ENCODE measurements around the gene NAPEPLD.

Gene NAPEPLD

GRCh38 chr7:103132995-103133688 is 15.8 kb downstream of the NAPEPLD start:
- Histone ChIP-seq H2AFZ (ENCODE audit: insufficient read depth, low read length, poor library complexity) (no peak overlapping the region), H3K9ac (ENCODE audit: low read length) (no peak overlapping the region), H2AK5ac (ENCODE audit: low read length) (no peak overlapping the region), H3K4me3 (ENCODE audit: low read depth, low read length) (no peak overlapping the region), H3K4me2 (ENCODE audit: low read length) (no peak overlapping the region), H2BK12ac (ENCODE audit: low read length) (no peak overlapping the region), H3K18ac (ENCODE audit: low read length) (no peak overlapping the region), H3K79me1 (ENCODE audit: low read length) (no peaks in the 10 kb centered on the region), H3K36me3 (ENCODE audit: control insufficient read depth in 1 of 2, insufficient read depth in 2 of 2, low read length in 2 of 2) (no peaks in the 10 kb centered on the region), H2BK120ac (ENCODE audit: insufficient read depth, low read length, poor library complexity) (no peak overlapping the region), H3K9me3 (ENCODE audit: insufficient read depth, low read depth, low read length) (no peaks in the 10 kb centered on the region), H2BK5ac (ENCODE audit: low read depth, low read length, poor library complexity) (no peak overlapping the region), H3K4me1 (ENCODE audit: control insufficient read depth in 1 of 2, insufficient read depth in 2 of 2, low read length in 2 of 2) (no peaks in the 10 kb centered on the region), H3K14ac (ENCODE audit: low read length) (no peak overlapping the region), H3K23ac (ENCODE audit: low read length) (no peak overlapping the region), H3K27me3 (ENCODE audit: insufficient read depth, low read length) (no peaks in the 10 kb centered on the region), H3K27ac (ENCODE audit: low read depth, low read length) (no peak overlapping the region), H3K4ac (ENCODE audit: low read depth, low read length) (no peak overlapping the region), H4K8ac (ENCODE audit: low read depth, low read length) (no peak overlapping the region), H4K91ac (ENCODE audit: low read depth, low read length) (no peak overlapping the region), H3K79me2 (ENCODE audit: control insufficient read depth, insufficient read depth, low read length, poor library complexity) (no peaks in the 10 kb centered on the region), H4K12ac (ENCODE audit: low read depth, low read length) (no peak overlapping the region)
- WGBS (ENCODE audit: extremely low coverage, insufficient coverage, insufficient read length), result no CpG with 5 or more reads among the region's 9 CpGs
- DNase-seq, result no peak

DNA sequence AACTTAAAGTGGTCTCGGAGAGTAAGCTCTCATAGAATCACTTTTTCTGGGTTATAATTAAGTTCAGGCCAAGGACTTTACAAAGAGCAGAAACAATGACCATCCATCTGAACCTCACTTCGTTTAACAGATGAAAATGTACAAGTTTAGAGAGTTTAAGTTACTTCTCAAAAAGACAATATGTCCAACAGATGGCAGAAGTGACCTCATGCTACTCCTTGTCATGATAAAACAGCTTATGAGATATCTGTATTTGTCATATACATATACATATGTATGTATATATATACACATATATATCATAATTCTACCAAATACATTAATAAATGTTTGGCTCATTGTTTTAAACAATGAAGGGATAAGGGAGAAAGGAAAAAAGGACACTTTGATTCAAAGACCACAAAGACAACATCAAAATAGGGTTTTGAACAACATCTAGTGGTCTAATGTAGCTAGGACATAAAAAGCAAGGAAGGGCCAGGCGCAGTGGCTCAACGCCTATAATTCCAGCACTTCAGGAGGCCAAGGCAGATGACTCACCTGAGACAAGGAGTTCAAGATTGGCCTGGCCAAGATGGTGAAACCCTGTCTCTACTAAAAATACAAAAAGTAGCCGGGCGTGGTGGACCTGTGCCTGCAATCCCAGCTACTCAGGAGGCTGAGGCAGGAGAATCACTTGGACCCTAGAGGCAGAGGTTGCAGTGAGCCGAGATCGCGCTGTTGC is 17.8 kb downstream of the NAPEPLD start:
- Histone ChIP-seq H3K4me1 (ENCODE audit: control insufficient read depth in 1 of 2, insufficient read depth in 2 of 2, low read length in 2 of 2) (no peaks in the 10 kb centered on the region), H3K27ac (ENCODE audit: low read depth, low read length) (no peak overlapping the region), H4K91ac (ENCODE audit: low read depth, low read length) (no peak overlapping the region), H2BK120ac (ENCODE audit: insufficient read depth, low read length, poor library complexity) (no peak overlapping the region), H3K4ac (ENCODE audit: low read depth, low read length) (no peak overlapping the region), H2BK12ac (ENCODE audit: low read length) (no peak overlapping the region), H3K18ac (ENCODE audit: low read length) (no peak overlapping the region), H3K27me3 (ENCODE audit: insufficient read depth, low read length) (no peaks in the 10 kb centered on the region), H3K23ac (ENCODE audit: low read length) (no peak overlapping the region), H3K9me3 (ENCODE audit: insufficient read depth, low read depth, low read length) (no peaks in the 10 kb centered on the region), H3K9ac (ENCODE audit: low read length) (no peak overlapping the region), H4K12ac (ENCODE audit: low read depth, low read length) (no peak overlapping the region), H2BK5ac (ENCODE audit: low read depth, low read length, poor library complexity) (no peak overlapping the region), H3K14ac (ENCODE audit: low read length) (no peak overlapping the region), H2AFZ (ENCODE audit: insufficient read depth, low read length, poor library complexity) (no peak overlapping the region), H3K36me3 (ENCODE audit: control insufficient read depth in 1 of 2, insufficient read depth in 2 of 2, low read length in 2 of 2) (no peaks in the 10 kb centered on the region), H4K8ac (ENCODE audit: low read depth, low read length) (no peak overlapping the region), H3K79me2 (ENCODE audit: control insufficient read depth, insufficient read depth, low read length, poor library complexity) (no peaks in the 10 kb centered on the region), H2AK5ac (ENCODE audit: low read length) (no peak overlapping the region), H3K4me2 (ENCODE audit: low read length) (no peak overlapping the region), H3K4me3 (ENCODE audit: low read depth, low read length) (no peak overlapping the region), H3K79me1 (ENCODE audit: low read length) (no peaks in the 10 kb centered on the region)
- no CpG with 5 or more reads among the region's 9 CpGs for WGBS (ENCODE audit: extremely low coverage, insufficient coverage, insufficient read length)
- peak; percentile 2 to 47 for DNase-seq

DNA sequence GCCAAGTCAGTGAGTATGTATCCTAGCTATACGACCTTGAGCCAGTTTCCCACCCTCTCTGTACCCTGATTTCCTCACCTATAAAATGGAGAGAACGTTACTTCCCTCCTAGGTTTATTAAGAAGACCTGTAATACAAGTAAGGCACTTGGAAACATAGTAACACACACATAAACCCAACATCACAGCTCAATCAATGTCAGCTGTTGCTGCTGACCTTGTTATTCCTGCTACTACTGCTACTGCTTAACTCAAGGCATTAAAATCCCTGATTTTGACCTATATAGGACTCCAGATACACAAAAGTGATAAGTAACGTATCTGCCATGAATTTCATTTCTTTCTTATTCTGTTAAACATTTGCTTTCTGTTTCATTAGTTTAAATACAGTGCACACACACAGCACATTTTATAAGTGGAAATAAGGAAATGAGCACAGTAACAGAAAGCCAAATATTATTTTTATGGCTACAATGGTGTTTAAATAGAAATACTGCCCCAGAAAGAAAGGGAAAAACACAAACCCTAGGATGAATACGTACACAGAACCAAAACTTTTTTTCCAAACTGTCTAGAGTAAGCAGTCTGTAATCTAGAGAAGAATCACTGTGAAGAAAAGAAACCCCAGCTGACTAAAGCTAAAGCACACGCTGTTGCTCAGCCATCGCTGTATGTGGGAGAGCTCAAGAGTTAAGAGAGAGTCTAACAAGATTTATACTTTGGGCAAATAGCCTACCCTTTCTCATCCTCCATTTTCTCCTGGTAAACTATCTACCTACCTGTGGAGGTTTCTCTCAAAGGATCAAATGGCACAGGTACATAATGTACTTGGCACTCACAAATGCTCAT is 19.0 kb downstream of the NAPEPLD start:
- H3K9ac ChIP-seq (ENCODE audit: low read length), result no peak overlapping the region
- H3K79me1 ChIP-seq (ENCODE audit: low read length), result no peaks in the 10 kb centered on the region
- H3K27ac ChIP-seq (ENCODE audit: low read depth, low read length), result no peak overlapping the region
- H3K23ac ChIP-seq (ENCODE audit: low read length), result no peak overlapping the region
- no peaks in the 10 kb centered on the region for H3K27me3 ChIP-seq (ENCODE audit: insufficient read depth, low read length)
- H3K4me3 ChIP-seq (ENCODE audit: low read depth, low read length), result no peak overlapping the region
- no peak overlapping the region for H3K4ac ChIP-seq (ENCODE audit: low read depth, low read length)
- no peak overlapping the region for H3K4me2 ChIP-seq (ENCODE audit: low read length)
- DNase-seq, result no peak
- no peaks in the 10 kb centered on the region for H3K79me2 ChIP-seq (ENCODE audit: control insufficient read depth, insufficient read depth, low read length, poor library complexity)
- H2AK5ac ChIP-seq (ENCODE audit: low read length), result no peak overlapping the region
- WGBS (ENCODE audit: extremely low coverage, insufficient coverage, insufficient read length), result no CpG with 5 or more reads among the region's 6 CpGs
- H3K9me3 ChIP-seq (ENCODE audit: insufficient read depth, low read depth, low read length), result no peaks in the 10 kb centered on the region
- no peaks in the 10 kb centered on the region for H3K4me1 ChIP-seq (ENCODE audit: control insufficient read depth in 1 of 2, insufficient read depth in 2 of 2, low read length in 2 of 2)
- no peak overlapping the region for H3K18ac ChIP-seq (ENCODE audit: low read length)
- H4K91ac ChIP-seq (ENCODE audit: low read depth, low read length), result no peak overlapping the region
- no peak overlapping the region for H3K14ac ChIP-seq (ENCODE audit: low read length)
- no peak overlapping the region for H2BK120ac ChIP-seq (ENCODE audit: insufficient read depth, low read length, poor library complexity)
- H2BK5ac ChIP-seq (ENCODE audit: low read depth, low read length, poor library complexity), result no peak overlapping the region
- no peak overlapping the region for H2BK12ac ChIP-seq (ENCODE audit: low read length)
- no peak overlapping the region for H4K8ac ChIP-seq (ENCODE audit: low read depth, low read length)
- H4K12ac ChIP-seq (ENCODE audit: low read depth, low read length), result no peak overlapping the region
- no peaks in the 10 kb centered on the region for H3K36me3 ChIP-seq (ENCODE audit: control insufficient read depth in 1 of 2, insufficient read depth in 2 of 2, low read length in 2 of 2)
- no peak overlapping the region for H2AFZ ChIP-seq (ENCODE audit: insufficient read depth, low read length, poor library complexity)

- Histone ChIP-seq H3K14ac (ENCODE audit: low read length) (no peak overlapping the region), H2BK120ac (ENCODE audit: insufficient read depth, low read length, poor library complexity) (no peak overlapping the region), H3K9ac (ENCODE audit: low read length) (no peak overlapping the region), H3K79me1 (ENCODE audit: low read length) (no peaks in the 10 kb centered on the region), H3K9me3 (ENCODE audit: insufficient read depth, low read depth, low read length) (no peaks in the 10 kb centered on the region), H3K79me2 (ENCODE audit: control insufficient read depth, insufficient read depth, low read length, poor library complexity) (no peaks in the 10 kb centered on the region), H3K27me3 (ENCODE audit: insufficient read depth, low read length) (no peaks in the 10 kb centered on the region), H3K27ac (ENCODE audit: low read depth, low read length) (no peak overlapping the region), H3K4me2 (ENCODE audit: low read length) (no peak overlapping the region), H4K12ac (ENCODE audit: low read depth, low read length) (no peak overlapping the region), H2AK5ac (ENCODE audit: low read length) (no peak overlapping the region), H3K18ac (ENCODE audit: low read length) (no peak overlapping the region), H4K8ac (ENCODE audit: low read depth, low read length) (no peak overlapping the region), H3K4ac (ENCODE audit: low read depth, low read length) (no peak overlapping the region), H3K4me3 (ENCODE audit: low read depth, low read length) (no peak overlapping the region), H3K4me1 (ENCODE audit: control insufficient read depth in 1 of 2, insufficient read depth in 2 of 2, low read length in 2 of 2) (no peaks in the 10 kb centered on the region), H2BK5ac (ENCODE audit: low read depth, low read length, poor library complexity) (no peak overlapping the region), H2AFZ (ENCODE audit: insufficient read depth, low read length, poor library complexity) (no peak overlapping the region), H3K23ac (ENCODE audit: low read length) (no peak overlapping the region), H3K36me3 (ENCODE audit: control insufficient read depth in 1 of 2, insufficient read depth in 2 of 2, low read length in 2 of 2) (no peaks in the 10 kb centered on the region), H4K91ac (ENCODE audit: low read depth, low read length) (no peak overlapping the region), H2BK12ac (ENCODE audit: low read length) (no peak overlapping the region)
- no peak for DNase-seq
- WGBS (ENCODE audit: extremely low coverage, insufficient coverage, insufficient read length), result no CpG with 5 or more reads among the region's 2 CpGs
These were observed 21.9 kb downstream of the NAPEPLD start for GRCh38 chr7:103127006-103127405.

Data from trophoblast cell (in vitro differentiated cells and primary cell).